Measurements from ENCODE around the gene FANCL. TPM values are rescaled to one million over a fixed set of nuclear protein-coding genes. Genes with fewer than 3 reads are reported as not detected.
A peak's percentile ranks its signal among the peaks of the same experiment; 100 is the strongest.

Gene FANCL
- total and polyA plus RNA-seq, 7 donors, result 3.9 to 6.4 (median 5.5) TPM

GRCh38 chr2:58241546-58241864, 380 bp upstream of the FANCL start:
- Histone ChIP-seq H3K4me1 (peaks cover 9% of the 10 kb centered on the region), H3K4me3 (peak overlapping the region; percentile 84), H3K36me3 (ENCODE audit: insufficient read depth in 1 of 2, low read depth in 1 of 2) (no peaks in the 10 kb centered on the region), H3K9me3 (no peaks in the 10 kb centered on the region), H3K27me3 (ENCODE audit: insufficient read depth in 3 of 3, low read length in 2 of 3) (no peaks in the 10 kb centered on the region), H3K27ac (peak overlapping the region; percentile 61)
- DNase-seq (no peak), ATAC-seq (no peak)
- WGBS, 3 donors, result 7 to 15% (median 7%) methylated on average over 2 of the region's 2 CpGs
- no peak for TF ChIP-seq CTCF (IDR thresholded peaks at IDR 0.05)
- intact Hi-C loops (cut with DNase I), result loop anchor here in 1 of 2 donors (5.0 kb wide), 1 partner anchor 194 kb away; the partner anchor contains the start of gene VRK2

DNA sequence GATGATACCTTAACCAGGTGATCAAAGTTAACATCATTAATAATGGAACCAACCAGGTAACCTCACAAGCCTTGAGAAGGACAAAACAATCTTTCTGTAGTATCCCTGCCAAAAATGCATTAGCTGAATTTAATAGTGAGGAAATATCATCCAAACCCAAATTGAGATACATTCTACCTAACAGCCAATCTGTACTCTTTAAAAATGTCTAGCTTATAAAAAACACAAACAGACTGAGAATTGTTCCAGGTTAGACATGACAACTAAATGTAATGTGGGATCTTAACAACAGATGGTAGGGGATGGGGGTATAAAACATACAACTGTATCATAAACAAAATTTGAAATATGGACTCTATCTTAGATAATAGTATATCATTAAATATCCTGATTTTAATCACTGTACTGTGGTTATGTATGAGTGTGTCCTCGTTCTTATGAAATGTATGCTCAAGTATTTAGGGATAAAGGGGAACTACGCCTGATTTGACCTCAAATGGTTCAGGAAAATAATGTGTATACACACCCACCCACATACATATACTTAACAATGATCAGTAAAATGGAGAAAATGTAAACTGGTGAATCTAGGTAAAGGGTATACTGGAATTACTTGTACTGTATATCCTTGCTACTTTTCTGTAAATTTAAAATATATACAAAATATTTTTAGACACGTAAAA, 1.7 kb downstream of the FANCL start:
- no peak for TF ChIP-seq CTCF (IDR thresholded peaks at IDR 0.05)
- intact Hi-C loops (cut with DNase I), result no loop called here
- Histone ChIP-seq H3K4me3 (no peak overlapping the region), H3K9me3 (no peaks in the 10 kb centered on the region), H3K36me3 (ENCODE audit: insufficient read depth in 1 of 2, low read depth in 1 of 2) (no peaks in the 10 kb centered on the region), H3K27me3 (ENCODE audit: insufficient read depth in 3 of 3, low read length in 2 of 3) (no peaks in the 10 kb centered on the region), H3K4me1 (peaks cover 9% of the 10 kb centered on the region), H3K27ac (no peak overlapping the region)
- DNase-seq (no peak), ATAC-seq (no peak)
- 81 to 86% (median 84%) methylated on average over 3 of the region's 3 CpGs for WGBS, 3 donors

GRCh38 chr2:58237741-58238140, 3.4 kb downstream of the FANCL start:
- intact Hi-C loops (cut with DNase I), result no loop called here

GRCh38 chr2:58235984-58236383, 5.1 kb downstream of the FANCL start:
- intact Hi-C loops (cut with DNase I), result no loop called here
- WGBS, 3 donors, result 97 to 98% (median 98%) methylated on average over 2 of the region's 2 CpGs

More at GRCh38 chr2:58237741-58238140, 3.4 kb downstream of the FANCL start:
- ATAC-seq (no peak), DNase-seq (no peak)
- peaks cover 9% of the 10 kb centered on the region for H3K4me1 ChIP-seq
- H3K27ac ChIP-seq, result no peak overlapping the region
- no peak for TF ChIP-seq CTCF (IDR thresholded peaks at IDR 0.05)
- no peaks in the 10 kb centered on the region for H3K27me3 ChIP-seq (ENCODE audit: insufficient read depth in 3 of 3, low read length in 2 of 3)
- H3K36me3 ChIP-seq (ENCODE audit: insufficient read depth in 1 of 2, low read depth in 1 of 2), result no peaks in the 10 kb centered on the region
- H3K9me3 ChIP-seq, result no peaks in the 10 kb centered on the region
- H3K4me3 ChIP-seq, result no peak overlapping the region

More at GRCh38 chr2:58235984-58236383, 5.1 kb downstream of the FANCL start:
- ATAC-seq (no peak), DNase-seq (no peak)
- no peak overlapping the region for H3K27ac ChIP-seq
- H3K4me3 ChIP-seq, result no peak overlapping the region
- TF ChIP-seq CTCF (IDR thresholded peaks at IDR 0.05), result no peak
- no peaks in the 10 kb centered on the region for H3K27me3 ChIP-seq (ENCODE audit: insufficient read depth in 3 of 3, low read length in 2 of 3)
- H3K9me3 ChIP-seq, result no peaks in the 10 kb centered on the region
- H3K4me1 ChIP-seq, result peaks cover 9% of the 10 kb centered on the region
- no peaks in the 10 kb centered on the region for H3K36me3 ChIP-seq (ENCODE audit: insufficient read depth in 1 of 2, low read depth in 1 of 2)
